Measurements from ENCODE around the gene LAMB3. TPM values are rescaled to one million over a fixed set of nuclear protein-coding genes. Genes with fewer than 3 reads are reported as not detected.

LAMB3 gene
- total RNA-seq, 1 donor, result 5.4 TPM

DNA sequence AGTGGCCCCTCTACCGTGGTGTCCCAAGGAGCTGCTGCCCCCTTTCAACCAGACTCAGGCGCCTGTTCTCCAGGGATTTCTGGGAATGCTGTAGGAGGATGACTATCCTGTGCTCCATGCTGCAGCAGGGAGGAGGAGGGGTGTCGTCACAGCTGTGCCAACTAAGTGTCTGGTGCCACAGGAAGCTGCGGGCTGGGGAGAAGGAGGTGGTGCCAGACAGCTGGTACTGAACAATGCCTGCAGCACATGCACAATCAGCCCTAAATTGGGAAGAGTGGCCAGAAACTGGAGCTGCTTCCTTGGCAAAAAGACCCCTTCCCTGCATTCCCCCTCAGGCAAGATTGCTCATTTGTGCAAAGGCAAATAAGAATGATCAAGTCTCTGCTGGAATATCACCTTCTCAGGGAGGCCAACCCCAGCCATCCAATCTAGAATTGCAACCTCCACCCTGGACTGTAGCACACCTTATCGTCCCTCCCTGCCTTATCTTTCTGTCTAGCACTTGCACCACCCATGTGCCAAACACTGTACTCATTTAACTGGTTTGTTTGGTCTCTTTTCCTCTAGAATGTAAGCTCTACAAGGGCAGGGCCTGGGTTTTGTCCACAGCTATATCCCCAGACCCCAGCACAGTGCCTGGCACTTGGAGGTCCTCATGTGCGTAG lies 33.3 kb downstream of the LAMB3 start:
- peak overlapping the region; percentile 20 for H3K4me2 ChIP-seq (ENCODE audit: insufficient read depth, low read length)

DNA sequence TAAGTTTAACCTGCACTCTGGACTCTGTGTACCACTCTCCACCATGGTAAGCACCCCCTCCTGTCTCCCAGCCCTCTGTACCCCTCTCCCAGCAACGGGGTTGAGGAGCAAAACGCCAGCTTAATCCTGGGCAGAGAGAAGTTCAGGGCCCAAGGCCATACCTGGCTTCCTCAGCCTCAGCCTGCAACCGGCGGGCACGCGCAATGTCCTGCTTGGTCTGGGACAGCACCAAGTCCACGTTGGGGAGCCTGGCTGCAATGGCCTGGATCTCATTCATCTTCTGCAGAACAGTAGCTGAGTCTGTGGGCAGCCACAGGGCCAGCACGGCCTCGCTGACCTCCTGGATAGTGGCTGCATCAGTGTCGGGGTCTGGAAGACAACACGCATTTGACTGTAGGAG lies 33.9 kb downstream of the LAMB3 start:
- Histone ChIP-seq H3K79me2 (ENCODE audit: insufficient read depth, low read length) (no peaks in the 10 kb centered on the region), H3K4me3 (ENCODE audit: insufficient read depth, low read length) (no peak overlapping the region), H3K27ac (ENCODE audit: low read depth, low read length) (no peak overlapping the region), H3K4me1 (ENCODE audit: insufficient read depth, low read length) (peaks cover 20% of the 10 kb centered on the region), H4K20me1 (ENCODE audit: insufficient read depth, low read length) (no peaks in the 10 kb centered on the region), H2AFZ (ENCODE audit: low read length) (no peak overlapping the region), H3K4me2 (ENCODE audit: insufficient read depth, low read length) (peak overlapping the region; percentile 20), H3K27me3 (ENCODE audit: insufficient read depth, low read length) (no peaks in the 10 kb centered on the region), H3K36me3 (ENCODE audit: insufficient read depth, low read length) (no peaks in the 10 kb centered on the region), H3K9me3 (ENCODE audit: low read depth, low read length) (no peaks in the 10 kb centered on the region)
- no peak for DNase-seq (ENCODE audit: insufficient read length, low spot score, missing footprints)
- TF ChIP-seq, protein P1, sequence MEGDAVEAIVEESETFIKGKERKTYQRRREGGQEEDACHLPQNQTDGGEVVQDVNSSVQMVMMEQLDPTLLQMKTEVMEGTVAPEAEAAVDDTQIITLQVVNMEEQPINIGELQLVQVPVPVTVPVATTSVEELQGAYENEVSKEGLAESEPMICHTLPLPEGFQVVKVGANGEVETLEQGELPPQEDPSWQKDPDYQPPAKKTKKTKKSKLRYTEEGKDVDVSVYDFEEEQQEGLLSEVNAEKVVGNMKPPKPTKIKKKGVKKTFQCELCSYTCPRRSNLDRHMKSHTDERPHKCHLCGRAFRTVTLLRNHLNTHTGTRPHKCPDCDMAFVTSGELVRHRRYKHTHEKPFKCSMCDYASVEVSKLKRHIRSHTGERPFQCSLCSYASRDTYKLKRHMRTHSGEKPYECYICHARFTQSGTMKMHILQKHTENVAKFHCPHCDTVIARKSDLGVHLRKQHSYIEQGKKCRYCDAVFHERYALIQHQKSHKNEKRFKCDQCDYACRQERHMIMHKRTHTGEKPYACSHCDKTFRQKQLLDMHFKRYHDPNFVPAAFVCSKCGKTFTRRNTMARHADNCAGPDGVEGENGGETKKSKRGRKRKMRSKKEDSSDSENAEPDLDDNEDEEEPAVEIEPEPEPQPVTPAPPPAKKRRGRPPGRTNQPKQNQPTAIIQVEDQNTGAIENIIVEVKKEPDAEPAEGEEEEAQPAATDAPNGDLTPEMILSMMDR (IDR thresholded peaks at IDR 0.05; ENCODE audit: extremely low read depth, low read depth, low read length), result no peak

More for the DNA sequence above, 33.3 kb downstream of the LAMB3 start:
- Histone ChIP-seq H3K79me2 (ENCODE audit: insufficient read depth, low read length) (no peaks in the 10 kb centered on the region), H3K36me3 (ENCODE audit: insufficient read depth, low read length) (no peaks in the 10 kb centered on the region), H3K27ac (ENCODE audit: low read depth, low read length) (no peak overlapping the region), H3K4me1 (ENCODE audit: insufficient read depth, low read length) (peaks cover 20% of the 10 kb centered on the region), H3K4me3 (ENCODE audit: insufficient read depth, low read length) (no peak overlapping the region), H4K20me1 (ENCODE audit: insufficient read depth, low read length) (no peaks in the 10 kb centered on the region), H3K27me3 (ENCODE audit: insufficient read depth, low read length) (no peaks in the 10 kb centered on the region), H3K9me3 (ENCODE audit: low read depth, low read length) (no peaks in the 10 kb centered on the region), H2AFZ (ENCODE audit: low read length) (no peak overlapping the region)
- peak; percentile 96 for DNase-seq (ENCODE audit: insufficient read length, low spot score, missing footprints)
- TF ChIP-seq, protein P1 (IDR thresholded peaks at IDR 0.05; ENCODE audit: extremely low read depth, low read depth, low read length), result no peak

DNA sequence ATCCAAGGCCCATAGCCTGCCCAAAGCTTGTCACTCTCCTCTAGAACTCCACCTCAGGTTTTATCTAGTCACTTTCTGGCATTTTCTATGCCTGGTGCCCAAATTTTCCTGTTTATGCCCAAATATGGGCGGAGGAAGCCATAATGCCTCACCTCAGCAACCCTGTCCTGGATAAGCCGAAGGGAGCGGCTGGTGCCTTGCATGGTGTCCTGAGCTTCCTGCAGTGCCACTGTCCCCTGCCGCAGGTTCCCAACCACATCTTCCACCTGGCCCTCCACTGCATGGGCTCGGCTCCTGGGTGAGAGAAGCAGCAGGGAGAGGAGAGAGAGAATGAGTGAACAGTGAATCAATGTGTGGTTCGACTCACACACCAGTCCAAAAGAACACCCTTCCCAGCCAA lies 34.5 kb downstream of the LAMB3 start:
- DNase-seq (ENCODE audit: insufficient read length, low spot score, missing footprints), result no peak
- Histone ChIP-seq H3K27me3 (ENCODE audit: insufficient read depth, low read length) (no peaks in the 10 kb centered on the region), H3K9me3 (ENCODE audit: low read depth, low read length) (no peaks in the 10 kb centered on the region), H3K4me1 (ENCODE audit: insufficient read depth, low read length) (peaks cover 20% of the 10 kb centered on the region), H3K79me2 (ENCODE audit: insufficient read depth, low read length) (no peaks in the 10 kb centered on the region), H2AFZ (ENCODE audit: low read length) (no peak overlapping the region), H3K27ac (ENCODE audit: low read depth, low read length) (no peak overlapping the region), H3K4me3 (ENCODE audit: insufficient read depth, low read length) (no peak overlapping the region), H3K4me2 (ENCODE audit: insufficient read depth, low read length) (no peak overlapping the region), H4K20me1 (ENCODE audit: insufficient read depth, low read length) (no peaks in the 10 kb centered on the region), H3K36me3 (ENCODE audit: insufficient read depth, low read length) (no peaks in the 10 kb centered on the region)
- TF ChIP-seq, protein P1 (IDR thresholded peaks at IDR 0.05; ENCODE audit: extremely low read depth, low read depth, low read length), result no peak

DNA sequence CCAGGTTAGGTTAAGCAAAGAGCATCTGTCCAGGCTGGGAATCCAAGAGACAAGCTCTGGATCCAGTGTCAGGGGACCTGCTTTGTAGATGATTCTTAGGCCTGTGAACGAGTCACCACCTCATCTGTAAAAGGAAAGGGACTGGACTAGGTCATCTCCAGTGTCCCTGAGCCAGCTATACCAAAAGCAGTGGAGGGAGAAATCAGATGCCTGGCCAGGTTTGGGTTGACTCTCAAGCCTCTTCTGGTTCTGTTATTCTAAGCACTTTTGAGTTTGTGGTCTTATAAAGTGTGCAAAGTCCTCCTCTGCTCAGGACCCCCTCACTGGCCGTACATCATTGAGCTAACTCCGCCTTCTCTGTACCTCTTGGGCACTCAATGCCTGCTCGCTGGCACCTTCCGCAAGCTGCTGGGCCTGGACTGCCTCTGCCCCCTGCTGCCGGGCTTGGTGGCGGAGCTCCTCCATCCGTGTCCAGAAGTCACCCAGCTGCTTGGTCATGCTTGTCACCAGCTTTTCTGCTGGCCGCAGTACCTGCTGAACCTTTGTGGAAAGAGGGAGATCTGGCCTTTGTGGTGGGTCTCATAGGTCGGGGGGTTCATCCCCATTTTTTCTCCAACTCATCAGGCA lies 35.1 kb downstream of the LAMB3 start:
- DNase-seq (ENCODE audit: insufficient read length, low spot score, missing footprints), result no peak
- H4K20me1 ChIP-seq (ENCODE audit: insufficient read depth, low read length), result no peaks in the 10 kb centered on the region
- H3K9me3 ChIP-seq (ENCODE audit: low read depth, low read length), result no peaks in the 10 kb centered on the region
- no peaks in the 10 kb centered on the region for H3K79me2 ChIP-seq (ENCODE audit: insufficient read depth, low read length)
- H3K36me3 ChIP-seq (ENCODE audit: insufficient read depth, low read length), result no peaks in the 10 kb centered on the region
- peaks cover 20% of the 10 kb centered on the region for H3K4me1 ChIP-seq (ENCODE audit: insufficient read depth, low read length)
- H3K4me3 ChIP-seq (ENCODE audit: insufficient read depth, low read length), result no peak overlapping the region
- H2AFZ ChIP-seq (ENCODE audit: low read length), result no peak overlapping the region
- no peak overlapping the region for H3K4me2 ChIP-seq (ENCODE audit: insufficient read depth, low read length)
- no peak overlapping the region for H3K27ac ChIP-seq (ENCODE audit: low read depth, low read length)
- H3K27me3 ChIP-seq (ENCODE audit: insufficient read depth, low read length), result no peaks in the 10 kb centered on the region
- TF ChIP-seq, protein P1 (IDR thresholded peaks at IDR 0.05; ENCODE audit: extremely low read depth, low read depth, low read length), result no peak

All from osteoblast (primary cell).